Activated CD4-positive, alpha-beta T cell treated with anti-CD3 and anti-CD28 coated beads, Interleukin-2, amount 10 ng/mL, durations not matched to agents 7 days and 5 days (primary cell): ENCODE measurements around the gene HMBS. TPM values are rescaled to one million over a fixed set of nuclear protein-coding genes. Genes with fewer than 3 reads are reported as not detected.

ENCODE experiments used
- CTCF ChIA-PET: fragments of 350-600 bp; sonication (Branson Sonifier 250); formaldehyde crosslinking; loops from one replicate; lab custom pipeline; 2021; ENCODE audit warnings: antibody characterized with exemption; lab: Charles Lee
- POLR2A ChIA-PET: fragments of 350-600 bp; sonication (Branson Sonifier 250); formaldehyde crosslinking; loops from one replicate; lab custom pipeline; 2021; ENCODE audit warnings: antibody characterized with exemption; lab: Charles Lee
- DNase-seq: peaks from one replicate; pipeline ENCODE4 v3.0.0-alpha.2; 2020
- H3K27ac Mint-ChIP-seq: one replicate; pipeline ENCODE4 v1.8.0; 2021; ENCODE audit warnings: mild to moderate bottlenecking, moderate library complexity, mixed read lengths
- H3K27me3 Mint-ChIP-seq: one replicate; pipeline ENCODE4 v1.8.0; 2021; ENCODE audit warnings: mixed read lengths
- H3K36me3 Mint-ChIP-seq: one replicate; pipeline ENCODE4 v1.8.0; 2021; ENCODE audit warnings: low read depth, mixed read lengths
- H3K4me1 Mint-ChIP-seq: one replicate; pipeline ENCODE4 v1.8.0; 2021; ENCODE audit warnings: mixed read lengths
- H3K4me3 Mint-ChIP-seq: one replicate; pipeline ENCODE4 v1.8.0; 2021; ENCODE audit warnings: mild to moderate bottlenecking, moderate library complexity, mixed read lengths
- H3K9me3 Mint-ChIP-seq: one replicate; pipeline ENCODE4 v1.8.0; 2021; ENCODE audit warnings: mixed read lengths
- total RNA-seq, 2 experiments: library from RNA; stranded (reverse); gene quantifications; one replicate each; pipeline ENCODE4 v1.2.3, GENCODE V29; 2021

The HMBS gene
- total RNA-seq, 2 experiments from 2014 or later, result 21.6 to 23.2 TPM

- Mint-ChIP-seq H3K36me3 (peaks cover 44% of the 10 kb centered on the region), H3K4me3 (no peak overlapping the region), H3K27me3 (no peaks in the 10 kb centered on the region), H3K4me1 (no peaks in the 10 kb centered on the region), H3K9me3 (no peaks in the 10 kb centered on the region), H3K27ac (no peak overlapping the region)
- ChIA-PET POLR2A (interaction anchor here (1.4 kb wide), 1 partner anchor 11 kb away, joined by 3 read pairs; the partner anchor contains the start of gene VPS11), CTCF (interaction anchor here (0.6 to 2.0 kb wide), 4 partner anchors 12 to 90 kb away, joined by 3 to 5 read pairs (median 4); partner anchors contain the start of gene NLRX1)
- no peak for DNase-seq
These were observed 5.8 kb upstream of the HMBS start for GRCh38 chr11:119078675-119079420.

GRCh38 chr11:119081682-119082260 is 2.9 kb upstream of the HMBS start:
- Mint-ChIP-seq H3K27me3 (no peaks in the 10 kb centered on the region), H3K36me3 (peaks cover 39% of the 10 kb centered on the region), H3K27ac (no peak overlapping the region), H3K4me1 (peaks cover 20% of the 10 kb centered on the region), H3K9me3 (no peaks in the 10 kb centered on the region), H3K4me3 (no peak overlapping the region)
- CTCF ChIA-PET, result interaction anchor here (0.8 to 1.3 kb wide), 2 partner anchors 9 to 51 kb away, joined by 3 read pairs; partner anchors contain the start of gene SLC37A4
- POLR2A ChIA-PET, result no interaction called here
- no peak for DNase-seq

GRCh38 chr11:119085437-119085847 is 761 bp downstream of the HMBS start:
- Mint-ChIP-seq H3K4me1 (peaks cover 50% of the 10 kb centered on the region), H3K9me3 (no peaks in the 10 kb centered on the region), H3K36me3 (peaks cover 21% of the 10 kb centered on the region), H3K4me3 (peak overlapping the region; percentile 96), H3K27me3 (no peaks in the 10 kb centered on the region), H3K27ac (peak overlapping the region; percentile 94)
- no peak for DNase-seq
- POLR2A ChIA-PET, result interaction anchor here (0.6 kb wide), 2 partner anchors 20 to 296 kb away, joined by 3 to 5 read pairs; no protein-coding TSS in a partner anchor
- CTCF ChIA-PET, result interaction anchor here (0.6 to 2.2 kb wide), 8 partner anchors 9 to 236 kb away, joined by 3 to 13 read pairs (median 5); partner anchors contain the start of genes DPAGT1 and VPS11

- POLR2A ChIA-PET, result no interaction called here
- Mint-ChIP-seq H3K4me3 (no peak overlapping the region), H3K4me1 (peaks cover 62% of the 10 kb centered on the region), H3K36me3 (peaks cover 13% of the 10 kb centered on the region), H3K9me3 (no peaks in the 10 kb centered on the region), H3K27ac (peak overlapping the region; percentile 57), H3K27me3 (no peaks in the 10 kb centered on the region)
- CTCF ChIA-PET, result interaction anchor here (1.1 to 1.8 kb wide), 3 partner anchors 10 to 17 kb away, joined by 3 to 7 read pairs (median 5); partner anchors contain the start of gene DPAGT1
- no peak for DNase-seq
These were observed 2.4 kb downstream of the HMBS start for GRCh38 chr11:119087123-119087522.

- CTCF ChIA-PET, result interaction anchor here (1.1 kb wide), 1 partner anchor 9 kb away, joined by 3 read pairs; no protein-coding TSS in a partner anchor
- POLR2A ChIA-PET, result no interaction called here
- Mint-ChIP-seq H3K4me1 (peaks cover 68% of the 10 kb centered on the region), H3K36me3 (peaks cover 20% of the 10 kb centered on the region), H3K9me3 (no peaks in the 10 kb centered on the region), H3K27me3 (no peaks in the 10 kb centered on the region), H3K4me3 (no peak overlapping the region), H3K27ac (peak overlapping the region; percentile 71)
- no peak for DNase-seq
These were observed 3.1 kb downstream of the HMBS start for GRCh38 chr11:119087747-119088241.

- ChIA-PET CTCF (interaction anchor here (1.1 to 1.9 kb wide), 3 partner anchors 10 to 41 kb away, joined by 3 to 6 read pairs (median 4); partner anchors contain the start of gene VPS11), POLR2A (no interaction called here)
- peaks cover 74% of the 10 kb centered on the region for H3K4me1 Mint-ChIP-seq
- no peak overlapping the region for H3K27ac Mint-ChIP-seq
- H3K36me3 Mint-ChIP-seq, result peaks cover 26% of the 10 kb centered on the region
- DNase-seq, result no peak
- H3K4me3 Mint-ChIP-seq, result no peak overlapping the region
- no peaks in the 10 kb centered on the region for H3K9me3 Mint-ChIP-seq
- H3K27me3 Mint-ChIP-seq, result no peaks in the 10 kb centered on the region
These were observed 3.7 kb downstream of the HMBS start for GRCh38 chr11:119088406-119088805.

GRCh38 chr11:119089319-119089718 is 4.6 kb downstream of the HMBS start:
- Mint-ChIP-seq H3K4me1 (peaks cover 75% of the 10 kb centered on the region), H3K9me3 (no peaks in the 10 kb centered on the region), H3K4me3 (no peak overlapping the region), H3K27ac (no peak overlapping the region), H3K36me3 (peaks cover 35% of the 10 kb centered on the region), H3K27me3 (no peaks in the 10 kb centered on the region)
- CTCF ChIA-PET, result interaction anchor here (1.1 to 1.9 kb wide), 3 partner anchors 10 to 42 kb away, joined by 3 to 6 read pairs (median 4); partner anchors contain the start of gene VPS11
- POLR2A ChIA-PET, result no interaction called here
- DNase-seq, result no peak

GRCh38 chr11:119091178-119091577 is 6.5 kb downstream of the HMBS start:
- peak overlapping the region; percentile 57 for H3K27ac Mint-ChIP-seq
- H3K4me3 Mint-ChIP-seq, result no peak overlapping the region
- H3K27me3 Mint-ChIP-seq, result no peaks in the 10 kb centered on the region
- peaks cover 67% of the 10 kb centered on the region for H3K4me1 Mint-ChIP-seq
- ChIA-PET CTCF (interaction anchor here (0.8 to 2.1 kb wide), 3 partner anchors 8 to 61 kb away, joined by 3 to 4 read pairs (median 3); partner anchors contain the start of gene SLC37A4), POLR2A (interaction anchor here (0.6 kb wide), 1 partner anchor 9 kb away, joined by 5 read pairs; no protein-coding TSS in a partner anchor)
- peaks cover 45% of the 10 kb centered on the region for H3K36me3 Mint-ChIP-seq
- DNase-seq, result no peak
- H3K9me3 Mint-ChIP-seq, result no peaks in the 10 kb centered on the region

GRCh38 chr11:119091966-119092879 is 7.5 kb downstream of the HMBS start:
- Mint-ChIP-seq H3K9me3 (no peaks in the 10 kb centered on the region), H3K4me3 (peak overlapping the region; percentile 94), H3K4me1 (peaks cover 70% of the 10 kb centered on the region), H3K27ac (peak overlapping the region; percentile 78), H3K27me3 (no peaks in the 10 kb centered on the region), H3K36me3 (peaks cover 53% of the 10 kb centered on the region)
- CTCF ChIA-PET, result interaction anchor here (0.9 to 2.1 kb wide), 3 partner anchors 9 to 62 kb away, joined by 3 to 4 read pairs (median 4); partner anchors contain the start of gene SLC37A4
- no peak for DNase-seq
- POLR2A ChIA-PET, result interaction anchor here (0.6 kb wide), 1 partner anchor 10 kb away, joined by 5 read pairs; no protein-coding TSS in a partner anchor

- peaks cover 62% of the 10 kb centered on the region for H3K36me3 Mint-ChIP-seq
- H3K9me3 Mint-ChIP-seq, result no peaks in the 10 kb centered on the region
- POLR2A ChIA-PET, result interaction anchor here (2.2 kb wide), 1 partner anchor 26 kb away, joined by 6 read pairs; the partner anchor contains the start of gene VPS11
- no peaks in the 10 kb centered on the region for H3K27me3 Mint-ChIP-seq
- H3K4me1 Mint-ChIP-seq, result peaks cover 65% of the 10 kb centered on the region
- DNase-seq, result no peak
- H3K27ac Mint-ChIP-seq, result peak overlapping the region; percentile 87
- CTCF ChIA-PET, result interaction anchor here (2.1 to 2.3 kb wide), 2 partner anchors 8 to 10 kb away, joined by 4 to 13 read pairs; partner anchors contain the start of gene HMBS
- peak overlapping the region; percentile 94 for H3K4me3 Mint-ChIP-seq
These were observed 8.5 kb downstream of the HMBS start for GRCh38 chr11:119092880-119093842.
